Measurements from ENCODE around the gene PSME1. TPM values are rescaled to one million over a fixed set of nuclear protein-coding genes. Genes with fewer than 3 reads are reported as not detected.
A peak's percentile ranks its signal among the peaks of the same experiment; 100 is the strongest.

Gene PSME1
- total and polyA plus RNA-seq, 2 donors (not counting 3 experiments of a cell fraction or from before 2014, with no cell fraction given), result 98.1 to 135 TPM

DNA sequence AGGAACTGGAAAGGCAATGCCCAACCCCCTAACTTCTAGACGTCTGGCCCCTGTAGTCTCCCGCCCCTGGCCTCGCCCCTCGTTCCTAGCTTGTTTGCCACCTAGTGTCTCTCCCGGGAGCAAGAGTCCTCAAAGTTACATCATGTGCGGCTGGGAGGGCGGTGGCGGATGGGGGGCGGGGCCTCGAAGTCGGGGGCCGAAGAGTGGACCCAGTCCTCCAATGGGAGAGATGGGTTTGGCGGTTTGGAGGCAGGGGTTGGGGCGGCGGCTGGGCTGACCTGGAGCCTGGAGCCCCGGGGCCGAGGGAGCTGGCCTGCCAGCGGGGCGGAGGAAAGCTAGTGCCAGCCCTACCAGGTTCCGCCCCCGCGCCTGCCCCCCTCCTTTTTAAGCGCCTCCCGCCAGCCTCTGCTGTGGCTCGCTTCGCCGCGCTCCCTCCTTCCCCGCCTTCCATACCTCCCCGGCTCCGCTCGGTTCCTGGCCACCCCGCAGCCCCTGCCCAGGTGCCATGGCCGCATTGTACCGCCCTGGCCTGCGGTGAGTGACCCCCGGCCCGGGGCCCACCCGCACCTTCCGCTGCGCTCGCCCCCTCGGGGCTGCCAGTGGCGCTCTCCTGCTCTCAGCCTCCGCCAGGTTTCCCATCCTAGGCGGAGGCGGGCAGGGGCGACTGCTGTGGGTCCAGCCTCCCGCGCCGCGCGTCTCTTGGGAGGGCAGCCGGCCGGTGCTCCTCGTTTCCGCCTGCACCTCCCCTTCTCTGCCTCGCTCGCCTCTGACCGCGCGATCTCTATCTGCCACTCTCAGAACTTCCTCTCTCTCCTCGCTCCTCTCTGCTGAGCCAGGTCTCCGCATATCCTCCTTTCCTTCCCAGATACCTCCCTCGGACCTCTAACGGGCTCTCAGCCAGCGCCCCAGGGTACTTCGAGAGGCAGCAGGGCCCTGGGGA is 41.8 kb upstream of the PSME1 start, which contains the start of gene PCK2:
TSS of gene PCK2 (plus strand) at position 411 of the 940 bp plus-strand sequence. CDS start at position 506, 95 bp downstream.
- TSS peak; percentile 74 for BruUV-seq (replicated peaks)
- dilution Hi-C loops (cut with MboI; ENCODE audit: extremely low pct_ligation_motif_present, low sequenced_read_pairs), result no loop called here
- intact Hi-C loops (cut with micrococcal nuclease), result loop anchor here (1.0 to 2.0 kb wide), 5 partner anchors 12 to 80 kb away; partner anchors contain the start of genes DCAF11, EMC9, IRF9 and NRL

More for the DNA sequence above, 41.8 kb upstream of the PSME1 start, which contains the start of gene PCK2:
- ChIA-PET CTCF (interaction anchor here (0.8 to 9.6 kb wide), 9 partner anchors 10 to 214 kb away, joined by 3 to 319 read pairs (median 5); partner anchors contain the start of genes CIDEB, DCAF11, IRF9 and NRL), POLR2A (interaction anchor here (0.7 to 3.1 kb wide), 5 partner anchors 9 to 338 kb away, joined by 3 to 11 read pairs (median 3); partner anchors contain the start of genes DCAF11 and NRL)
- FAIRE-seq (peak; percentile 86), DNase-seq (ENCODE audit: low read depth, low spot score) (peak; percentile 72)
- peak within 1 kb of the TSS; percentile 46 for H3K27ac ChIP-seq (ENCODE audit: insufficient read depth, low read depth, low read length)
- H3K9me3 ChIP-seq (replicated peaks; ENCODE audit: control insufficient read depth, insufficient read depth, low read length), result no peaks in the 10 kb centered on the region
- no peaks in the 10 kb centered on the region for H3K9me1 ChIP-seq (replicated peaks; ENCODE audit: control insufficient read depth, extremely low read depth, insufficient read depth, low read length)
- peak within 1 kb of the TSS; percentile 92 for H2AFZ ChIP-seq (ENCODE audit: low read depth, low read length)
- TF ChIP-seq GATA2 (IDR thresholded peaks at IDR 0.05; ENCODE audit: insufficient read depth, insufficient read length, low read depth, low read length) (peak; percentile 75), POLR2AphosphoS5 (IDR thresholded peaks at IDR 0.05; ENCODE audit: insufficient read depth, low read depth, low read length) (peak; percentile 65), POLR2A (IDR thresholded peaks at IDR 0.05; ENCODE audit: low read depth, low read length) (peak; percentile 77), JUN (IDR thresholded peaks at IDR 0.05; ENCODE audit: borderline replicate concordance, insufficient read depth, insufficient read length, low read depth) (no peak), FOS (IDR thresholded peaks at IDR 0.05; ENCODE audit: borderline replicate concordance, insufficient read depth, low read length) (no peak)
- TF ChIP-seq, protein P1, sequence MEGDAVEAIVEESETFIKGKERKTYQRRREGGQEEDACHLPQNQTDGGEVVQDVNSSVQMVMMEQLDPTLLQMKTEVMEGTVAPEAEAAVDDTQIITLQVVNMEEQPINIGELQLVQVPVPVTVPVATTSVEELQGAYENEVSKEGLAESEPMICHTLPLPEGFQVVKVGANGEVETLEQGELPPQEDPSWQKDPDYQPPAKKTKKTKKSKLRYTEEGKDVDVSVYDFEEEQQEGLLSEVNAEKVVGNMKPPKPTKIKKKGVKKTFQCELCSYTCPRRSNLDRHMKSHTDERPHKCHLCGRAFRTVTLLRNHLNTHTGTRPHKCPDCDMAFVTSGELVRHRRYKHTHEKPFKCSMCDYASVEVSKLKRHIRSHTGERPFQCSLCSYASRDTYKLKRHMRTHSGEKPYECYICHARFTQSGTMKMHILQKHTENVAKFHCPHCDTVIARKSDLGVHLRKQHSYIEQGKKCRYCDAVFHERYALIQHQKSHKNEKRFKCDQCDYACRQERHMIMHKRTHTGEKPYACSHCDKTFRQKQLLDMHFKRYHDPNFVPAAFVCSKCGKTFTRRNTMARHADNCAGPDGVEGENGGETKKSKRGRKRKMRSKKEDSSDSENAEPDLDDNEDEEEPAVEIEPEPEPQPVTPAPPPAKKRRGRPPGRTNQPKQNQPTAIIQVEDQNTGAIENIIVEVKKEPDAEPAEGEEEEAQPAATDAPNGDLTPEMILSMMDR (IDR thresholded peaks at IDR 0.05; ENCODE audit: extremely low read depth in 1 of 2, insufficient read depth in 1 of 2, low read depth in 1 of 2, low read length in 2 of 2), result peak in 1 of 2 donors; percentile 9
- TF ChIP-seq, protein P2, sequence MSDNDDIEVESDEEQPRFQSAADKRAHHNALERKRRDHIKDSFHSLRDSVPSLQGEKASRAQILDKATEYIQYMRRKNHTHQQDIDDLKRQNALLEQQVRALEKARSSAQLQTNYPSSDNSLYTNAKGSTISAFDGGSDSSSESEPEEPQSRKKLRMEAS (IDR thresholded peaks at IDR 0.05; ENCODE audit: insufficient read depth, insufficient read length), result no peak
- H3K4me1 ChIP-seq (ENCODE audit: control insufficient read depth, extremely low read depth, insufficient read depth, low read length), result peaks cover 9% of the 10 kb centered on the region
- H3K4me2 ChIP-seq (ENCODE audit: insufficient read depth, low read length), result peak within 1 kb of the TSS; percentile 85
- H3K4me3 ChIP-seq (replicated peaks in 1 of 3; ENCODE audit: insufficient read depth in 1 of 3, low read depth in 1 of 3, low read length in 3 of 3), result peak within 1 kb of the TSS; percentile 71 to 82 (median 74)
- no peaks in the 10 kb centered on the region for H4K20me1 ChIP-seq (replicated peaks; ENCODE audit: control insufficient read depth, extremely low read depth, insufficient read depth, low read length)
- H3K27me3 ChIP-seq (ENCODE audit: control insufficient read depth in 2 of 2, insufficient read depth in 2 of 2, low read length in 2 of 2), result no peaks in the 10 kb centered on the region
- H3K79me2 ChIP-seq (ENCODE audit: control insufficient read depth, insufficient read depth, low read length), result peaks cover 4% of the 10 kb centered on the region
- no peaks in the 10 kb centered on the region for H3K36me3 ChIP-seq (ENCODE audit: control insufficient read depth in 2 of 2, extremely low read depth in 1 of 2, insufficient read depth in 2 of 2, low read length in 2 of 2)
- peak within 1 kb of the TSS; percentile 78 for H3K9ac ChIP-seq (replicated peaks; ENCODE audit: extremely low read depth, insufficient read depth, low read length)

All from endothelial cell of umbilical vein (primary cell).